ENCODE results near the gene C17orf67. TPM values are rescaled to one million over a fixed set of nuclear protein-coding genes. Genes with fewer than 3 reads are reported as not detected.

Gene C17orf67
- total and polyA plus RNA-seq, 2 of the 13 experiments (the other 11 are each of a cell fraction or from before 2014, with no cell fraction given), result 0.41 to 0.86 TPM

DNA sequence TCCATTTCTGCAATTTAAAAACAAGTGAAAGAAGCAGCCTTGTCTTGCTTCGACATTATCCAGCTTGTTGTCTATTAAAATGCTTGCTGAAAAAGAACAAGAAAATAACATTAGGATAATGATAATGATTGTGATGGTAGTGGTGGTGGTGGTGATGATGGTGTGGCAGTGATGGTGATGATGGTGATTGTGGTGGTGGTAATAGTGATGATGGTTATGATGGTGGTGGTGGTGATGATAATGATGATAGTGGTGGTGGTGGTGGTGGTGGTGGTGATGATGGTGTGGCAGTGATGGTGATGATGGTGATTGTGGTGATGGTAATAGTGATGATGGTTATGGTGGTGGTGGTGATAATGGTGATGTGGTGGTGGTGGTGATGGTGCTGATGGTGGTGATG, 41.5 kb downstream of the C17orf67 start:
- WGBS (ENCODE audit: low lambda C conversion rate), result 2% methylated on average over 1 of the region's 1 CpG
- H4K20me1 ChIP-seq (ENCODE audit: insufficient read depth, low read length), result no peaks in the 10 kb centered on the region

GRCh38 chr17:56786989-56787482, 46.7 kb downstream of the C17orf67 start:
- ATAC-seq (peak; percentile 82), FAIRE-seq (no peak), DNase-seq (ENCODE audit: low spot score) (peak; percentile 73)
- H3K27me3 ChIP-seq (ENCODE audit: control insufficient read depth in 1 of 2, insufficient read depth in 2 of 2, low read length in 2 of 2), result peaks cover 0 to 16% of the 10 kb centered on the region in 2 experiments; a peak in 3 of 5 replicates
- H3K9ac ChIP-seq (ENCODE audit: insufficient read depth, low read depth, low read length), result no peak overlapping the region
- ChIA-PET CTCF (ENCODE audit: low intra/inter-chr PET ratio, low total read pairs) (no interaction called here), POLR2A (interaction anchor here (1.2 kb wide), 1 partner anchor 16 kb away, joined by 3 read pairs; no protein-coding TSS in a partner anchor)
- no peaks in the 10 kb centered on the region for H3K9me3 ChIP-seq (ENCODE audit: low read length)
- H2AFZ ChIP-seq (ENCODE audit: low read length), result no peak overlapping the region
- H4K20me1 ChIP-seq (ENCODE audit: insufficient read depth, low read length), result no peaks in the 10 kb centered on the region
- intact Hi-C loops (cut with micrococcal nuclease; ENCODE audit: unreplicated experiment), result no loop called here
- no peaks in the 10 kb centered on the region for H3K79me2 ChIP-seq (ENCODE audit: insufficient read depth, low read length)
- in situ Hi-C loops (cut with HindIII; ENCODE audit: extremely low pct_ligation_motif_present, low pct_unique_long_range_greater_than_20kb), result no loop called here
- H3K36me3 ChIP-seq (replicated peaks in 1 of 2; ENCODE audit: control insufficient read depth in 1 of 2, insufficient read depth in 2 of 2, low read length in 2 of 2), result no peaks in the 10 kb centered on the region
- WGBS (ENCODE audit: low lambda C conversion rate), result 5% methylated on average over 7 of the region's 7 CpGs
- no peak overlapping the region for H3K27ac ChIP-seq (ENCODE audit: extremely low read length, insufficient read depth, low read length)
- no peak overlapping the region for H3K4me3 ChIP-seq (replicated peaks in 1 of 3; ENCODE audit: insufficient read depth in 1 of 3, low read depth in 2 of 3, low read length in 3 of 3)
- peak overlapping the region; percentile 33; the same call in 1 of the 2 replicates for H3K4me2 ChIP-seq (ENCODE audit: low read depth, low read length)
- peaks cover 26% of the 10 kb centered on the region for H3K4me1 ChIP-seq (ENCODE audit: insufficient read depth, low read length)
- no TSS peak for BruUV-seq (replicated peaks)
- no peak for TF ChIP-seq FOXA1 (IDR thresholded peaks at IDR 0.05)
- TF ChIP-seq FOXA1 (CRISPR knock-in tag; IDR thresholded peaks at IDR 0.05), result 0 out of 2 replicates have a peak, but pooled peaks have one; percentile 9
- TF ChIP-seq KMT2B (CRISPR knock-in tag; IDR thresholded peaks at IDR 0.05), result no peak
- TF ChIP-seq RFXAP (CRISPR knock-in tag; IDR thresholded peaks at IDR 0.05; ENCODE audit: borderline replicate concordance), result no peak
- TF ChIP-seq ZNF839 (CRISPR knock-in tag; IDR thresholded peaks at IDR 0.05; ENCODE audit: borderline replicate concordance), result no peak
- TF ChIP-seq ZNF101 (CRISPR knock-in tag; IDR thresholded peaks at IDR 0.05; ENCODE audit: borderline replicate concordance, low read depth), result no peak
- TF ChIP-seq, protein P1, sequence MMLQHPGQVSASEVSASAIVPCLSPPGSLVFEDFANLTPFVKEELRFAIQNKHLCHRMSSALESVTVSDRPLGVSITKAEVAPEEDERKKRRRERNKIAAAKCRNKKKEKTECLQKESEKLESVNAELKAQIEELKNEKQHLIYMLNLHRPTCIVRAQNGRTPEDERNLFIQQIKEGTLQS (CRISPR knock-in tag; IDR thresholded peaks at IDR 0.05), result peak; percentile 69
- TF ChIP-seq GATAD2A (CRISPR knock-in tag; IDR thresholded peaks at IDR 0.05), result peak; percentile 62
- TF ChIP-seq SPEN (CRISPR knock-in tag; IDR thresholded peaks at IDR 0.05; ENCODE audit: low read depth), result no peak
- TF ChIP-seq, protein P2, sequence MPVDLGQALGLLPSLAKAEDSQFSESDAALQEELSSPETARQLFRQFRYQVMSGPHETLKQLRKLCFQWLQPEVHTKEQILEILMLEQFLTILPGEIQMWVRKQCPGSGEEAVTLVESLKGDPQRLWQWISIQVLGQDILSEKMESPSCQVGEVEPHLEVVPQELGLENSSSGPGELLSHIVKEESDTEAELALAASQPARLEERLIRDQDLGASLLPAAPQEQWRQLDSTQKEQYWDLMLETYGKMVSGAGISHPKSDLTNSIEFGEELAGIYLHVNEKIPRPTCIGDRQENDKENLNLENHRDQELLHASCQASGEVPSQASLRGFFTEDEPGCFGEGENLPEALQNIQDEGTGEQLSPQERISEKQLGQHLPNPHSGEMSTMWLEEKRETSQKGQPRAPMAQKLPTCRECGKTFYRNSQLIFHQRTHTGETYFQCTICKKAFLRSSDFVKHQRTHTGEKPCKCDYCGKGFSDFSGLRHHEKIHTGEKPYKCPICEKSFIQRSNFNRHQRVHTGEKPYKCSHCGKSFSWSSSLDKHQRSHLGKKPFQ (CRISPR knock-in tag; IDR thresholded peaks at IDR 0.05; ENCODE audit: insufficient replicate concordance), result no peak
- no peak for TF ChIP-seq ATRX (CRISPR knock-in tag; IDR thresholded peaks at IDR 0.05; ENCODE audit: borderline replicate concordance)
- no peak for TF ChIP-seq RBAK (CRISPR knock-in tag; IDR thresholded peaks at IDR 0.05)
- no peak for TF ChIP-seq TAF1 (CRISPR knock-in tag; IDR thresholded peaks at IDR 0.05)
- TF ChIP-seq HMGXB4 (CRISPR knock-in tag; IDR thresholded peaks at IDR 0.05; ENCODE audit: borderline replicate concordance in 1 of 2, low read depth in 1 of 2), result no peak
- TF ChIP-seq NFRKB (IDR thresholded peaks at IDR 0.05), result no peak

More for the DNA sequence above, 41.5 kb downstream of the C17orf67 start:
- FAIRE-seq (no peak), DNase-seq (ENCODE audit: low spot score) (no peak), ATAC-seq (no peak)
- TF ChIP-seq HMG20A (CRISPR knock-in tag; IDR thresholded peaks at IDR 0.05; ENCODE audit: borderline replicate concordance) (no peak), CREB1 (IDR thresholded peaks at IDR 0.05) (peak; percentile 75), CREB1 (CRISPR knock-in tag; IDR thresholded peaks at IDR 0.05) (no peak)
- Histone ChIP-seq H3K27ac (ENCODE audit: extremely low read length, insufficient read depth, low read length) (no peak overlapping the region), H2AFZ (ENCODE audit: low read length) (no peak overlapping the region), H3K36me3 (replicated peaks in 1 of 2; ENCODE audit: control insufficient read depth in 1 of 2, insufficient read depth in 2 of 2, low read length in 2 of 2) (no peaks in the 10 kb centered on the region), H3K9me3 (ENCODE audit: low read length) (no peaks in the 10 kb centered on the region), H3K4me2 (ENCODE audit: low read depth, low read length) (no peak overlapping the region), H3K9ac (ENCODE audit: insufficient read depth, low read depth, low read length) (no peak overlapping the region), H3K79me2 (ENCODE audit: insufficient read depth, low read length) (no peaks in the 10 kb centered on the region), H3K4me1 (ENCODE audit: insufficient read depth, low read length) (peaks cover 4% of the 10 kb centered on the region), H3K27me3 (ENCODE audit: control insufficient read depth in 1 of 2, insufficient read depth in 2 of 2, low read length in 2 of 2) (peaks cover 0 to 16% of the 10 kb centered on the region in 2 experiments; a peak in 3 of 5 replicates), H3K4me3 (replicated peaks in 1 of 3; ENCODE audit: insufficient read depth in 1 of 3, low read depth in 2 of 3, low read length in 3 of 3) (no peak overlapping the region)
- intact Hi-C loops (cut with micrococcal nuclease; ENCODE audit: unreplicated experiment) (no loop called here), in situ Hi-C loops (cut with HindIII; ENCODE audit: extremely low pct_ligation_motif_present, low pct_unique_long_range_greater_than_20kb) (no loop called here)
- POLR2A ChIA-PET, result no interaction called here
- no TSS peak for BruUV-seq (replicated peaks)
- CTCF ChIA-PET (ENCODE audit: low intra/inter-chr PET ratio, low total read pairs), result no interaction called here
